Measurements from ENCODE around the gene STX17.

STX17 gene

DNA sequence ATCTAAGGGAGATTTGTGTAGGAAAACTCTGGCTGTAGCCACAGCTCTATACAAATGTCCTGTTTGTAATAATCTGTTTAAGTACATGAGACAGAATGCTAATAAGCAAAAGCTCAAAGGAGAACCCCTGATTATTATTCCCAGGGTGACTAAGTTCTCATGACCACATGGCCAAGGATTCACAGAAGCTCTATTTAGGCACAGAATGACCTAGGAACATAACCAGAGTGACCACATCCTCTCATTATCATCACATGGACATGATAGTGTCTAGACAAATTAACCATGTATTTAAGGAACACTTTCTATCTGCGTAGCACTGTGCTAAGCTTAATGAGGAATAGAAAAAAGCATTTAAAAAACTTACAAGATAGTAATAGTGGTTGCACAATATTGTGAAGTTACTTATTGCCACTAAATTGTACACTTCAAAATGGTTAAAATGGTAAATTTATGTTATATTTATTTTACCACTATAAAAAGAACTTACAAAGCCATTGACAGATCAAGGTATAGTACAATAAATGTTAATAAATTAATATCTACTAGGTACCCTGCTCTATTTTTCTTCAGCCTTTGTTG is 56.3 kb downstream of the STX17 start:
- Histone ChIP-seq H3K27me3 (ENCODE audit: insufficient read depth, low read depth, severe bottlenecking) (no peaks in the 10 kb centered on the region), H3K36me3 (peaks cover 7% of the 10 kb centered on the region), H3K9me3 (ENCODE audit: severe bottlenecking) (no peaks in the 10 kb centered on the region), H3K4me3 (ENCODE audit: low read depth, low read length) (no peak overlapping the region), H3K27ac (no peak overlapping the region)
- no peak for DNase-seq
- TF ChIP-seq, protein P1, sequence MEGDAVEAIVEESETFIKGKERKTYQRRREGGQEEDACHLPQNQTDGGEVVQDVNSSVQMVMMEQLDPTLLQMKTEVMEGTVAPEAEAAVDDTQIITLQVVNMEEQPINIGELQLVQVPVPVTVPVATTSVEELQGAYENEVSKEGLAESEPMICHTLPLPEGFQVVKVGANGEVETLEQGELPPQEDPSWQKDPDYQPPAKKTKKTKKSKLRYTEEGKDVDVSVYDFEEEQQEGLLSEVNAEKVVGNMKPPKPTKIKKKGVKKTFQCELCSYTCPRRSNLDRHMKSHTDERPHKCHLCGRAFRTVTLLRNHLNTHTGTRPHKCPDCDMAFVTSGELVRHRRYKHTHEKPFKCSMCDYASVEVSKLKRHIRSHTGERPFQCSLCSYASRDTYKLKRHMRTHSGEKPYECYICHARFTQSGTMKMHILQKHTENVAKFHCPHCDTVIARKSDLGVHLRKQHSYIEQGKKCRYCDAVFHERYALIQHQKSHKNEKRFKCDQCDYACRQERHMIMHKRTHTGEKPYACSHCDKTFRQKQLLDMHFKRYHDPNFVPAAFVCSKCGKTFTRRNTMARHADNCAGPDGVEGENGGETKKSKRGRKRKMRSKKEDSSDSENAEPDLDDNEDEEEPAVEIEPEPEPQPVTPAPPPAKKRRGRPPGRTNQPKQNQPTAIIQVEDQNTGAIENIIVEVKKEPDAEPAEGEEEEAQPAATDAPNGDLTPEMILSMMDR (IDR thresholded peaks at IDR 0.05; ENCODE audit: low read depth, low read length), result no peak

DNA sequence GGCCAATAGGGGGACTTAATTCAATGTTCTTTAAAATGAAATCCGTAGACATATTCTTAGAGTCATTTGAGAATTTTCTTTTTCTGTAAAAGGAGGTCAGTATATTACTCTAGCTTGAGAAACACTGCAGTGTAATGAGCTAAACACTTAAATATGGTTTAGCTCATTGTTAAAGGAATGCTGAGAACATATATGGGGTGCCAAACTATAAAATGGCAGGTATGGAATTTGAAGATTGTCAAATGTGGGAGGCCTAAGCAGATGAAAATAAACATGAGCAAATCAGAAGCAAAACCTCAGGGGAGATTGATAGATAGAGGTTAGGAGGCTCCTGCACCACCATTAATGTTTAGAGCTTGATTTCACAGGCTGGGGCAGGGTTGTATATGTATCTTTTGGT is 57.9 kb downstream of the STX17 start:
- no peak overlapping the region for H3K27ac ChIP-seq
- DNase-seq, result no peak
- no peaks in the 10 kb centered on the region for H3K9me3 ChIP-seq (ENCODE audit: severe bottlenecking)
- TF ChIP-seq, protein P1 (IDR thresholded peaks at IDR 0.05; ENCODE audit: low read depth, low read length), result no peak
- no peaks in the 10 kb centered on the region for H3K27me3 ChIP-seq (ENCODE audit: insufficient read depth, low read depth, severe bottlenecking)
- peaks cover 7% of the 10 kb centered on the region for H3K36me3 ChIP-seq
- no peak overlapping the region for H3K4me3 ChIP-seq (ENCODE audit: low read depth, low read length)

DNA sequence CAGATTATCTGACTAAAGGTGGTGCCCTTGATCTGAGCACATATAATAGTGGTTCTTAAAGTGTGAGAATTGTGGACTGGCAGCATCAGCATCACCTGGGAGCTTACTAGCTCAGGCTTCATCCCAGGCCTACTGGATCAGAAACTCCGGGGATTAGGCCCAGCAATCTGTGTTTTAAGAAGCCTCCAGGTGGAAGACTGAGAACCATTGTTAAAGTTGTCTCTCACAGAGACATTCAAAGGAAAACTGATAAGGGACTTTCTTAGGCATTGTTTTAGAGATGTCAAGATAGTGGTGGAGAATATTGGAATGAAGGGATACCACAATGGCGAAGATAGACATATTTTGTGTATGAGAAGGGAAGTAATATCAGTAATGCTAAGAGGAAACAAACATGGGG is 59.5 kb downstream of the STX17 start:
- TF ChIP-seq, protein P1 (IDR thresholded peaks at IDR 0.05; ENCODE audit: low read depth, low read length), result no peak

DNA sequence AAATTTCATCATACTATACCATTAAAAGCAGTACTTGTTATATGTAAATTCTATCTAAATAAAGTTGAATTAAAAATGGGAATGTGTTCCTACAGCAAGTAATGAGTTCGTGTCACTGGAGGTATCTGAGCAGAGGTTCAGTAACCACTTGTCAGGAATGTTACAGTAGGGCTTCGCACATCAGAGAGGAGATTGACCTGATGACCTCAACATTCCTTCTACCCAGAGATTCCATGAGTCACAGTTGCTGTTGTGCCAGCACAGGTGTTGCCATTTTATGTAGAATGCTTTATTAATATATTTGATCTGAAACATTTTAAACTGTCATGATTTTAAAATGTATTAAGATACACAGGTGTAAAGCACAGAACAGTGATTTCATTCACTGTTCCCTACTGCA is 60.3 kb downstream of the STX17 start:
- Histone ChIP-seq H3K9me3 (ENCODE audit: severe bottlenecking) (no peaks in the 10 kb centered on the region), H3K36me3 (no peaks in the 10 kb centered on the region), H3K27ac (no peak overlapping the region), H3K4me3 (ENCODE audit: low read depth, low read length) (no peak overlapping the region), H3K27me3 (ENCODE audit: insufficient read depth, low read depth, severe bottlenecking) (no peaks in the 10 kb centered on the region)
- DNase-seq, result no peak
- TF ChIP-seq, protein P1 (IDR thresholded peaks at IDR 0.05; ENCODE audit: low read depth, low read length), result no peak

More for the DNA sequence above, 59.5 kb downstream of the STX17 start:
- Histone ChIP-seq H3K4me3 (ENCODE audit: low read depth, low read length) (no peak overlapping the region), H3K27me3 (ENCODE audit: insufficient read depth, low read depth, severe bottlenecking) (no peaks in the 10 kb centered on the region), H3K36me3 (peaks cover 2% of the 10 kb centered on the region), H3K9me3 (ENCODE audit: severe bottlenecking) (no peaks in the 10 kb centered on the region), H3K27ac (no peak overlapping the region)
- DNase-seq, result no peak

DNA sequence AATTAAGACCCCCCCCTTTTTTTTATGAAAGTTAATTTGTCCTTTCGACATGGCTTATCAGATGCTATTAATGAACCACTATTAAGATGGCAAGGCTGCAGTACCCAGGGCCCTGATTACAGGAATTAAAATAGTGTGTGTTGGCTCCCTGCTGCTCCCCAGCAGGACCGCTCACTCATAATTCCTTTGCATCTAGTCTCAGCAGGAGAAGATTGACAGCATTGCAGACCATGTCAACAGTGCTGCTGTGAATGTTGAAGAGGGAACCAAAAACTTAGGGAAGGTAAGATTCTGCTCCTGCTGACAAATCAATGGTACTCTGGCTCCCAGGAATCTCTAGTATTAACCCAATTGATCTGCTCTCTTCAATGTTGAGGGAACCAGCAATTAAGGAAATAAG is 61.0 kb downstream of the STX17 start:
- Histone ChIP-seq H3K27ac (no peak overlapping the region), H3K36me3 (no peaks in the 10 kb centered on the region), H3K9me3 (ENCODE audit: severe bottlenecking) (no peaks in the 10 kb centered on the region), H3K27me3 (ENCODE audit: insufficient read depth, low read depth, severe bottlenecking) (no peaks in the 10 kb centered on the region), H3K4me3 (ENCODE audit: low read depth, low read length) (no peak overlapping the region)
- no peak for DNase-seq
- TF ChIP-seq, protein P1 (IDR thresholded peaks at IDR 0.05; ENCODE audit: low read depth, low read length), result no peak

DNA sequence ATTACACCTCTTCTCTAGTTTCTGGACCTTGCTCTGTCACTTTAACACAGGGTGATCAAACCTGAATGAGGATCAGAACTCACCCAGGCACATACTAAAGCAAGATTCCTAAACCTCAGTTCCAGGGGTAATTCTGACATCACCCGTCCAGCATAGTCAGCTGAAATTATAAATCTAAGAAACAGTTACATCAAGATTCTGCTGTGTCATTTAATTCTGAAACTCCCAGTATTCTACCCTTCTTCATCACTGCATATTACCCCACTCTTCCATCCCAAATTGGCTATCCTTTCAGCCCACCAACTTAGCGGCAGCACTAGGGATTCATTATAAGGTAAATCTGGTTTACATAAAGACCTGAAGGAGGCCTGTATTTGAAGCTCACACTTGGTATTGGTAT is 64.0 kb downstream of the STX17 start:
- H3K4me3 ChIP-seq (ENCODE audit: low read depth, low read length), result no peak overlapping the region
- no peaks in the 10 kb centered on the region for H3K36me3 ChIP-seq
- H3K27me3 ChIP-seq (ENCODE audit: insufficient read depth, low read depth, severe bottlenecking), result no peaks in the 10 kb centered on the region
- no peaks in the 10 kb centered on the region for H3K9me3 ChIP-seq (ENCODE audit: severe bottlenecking)
- no peak overlapping the region for H3K27ac ChIP-seq
- TF ChIP-seq, protein P1 (IDR thresholded peaks at IDR 0.05; ENCODE audit: low read depth, low read length), result no peak
- DNase-seq, result no peak
